GM10266 (cell line): ENCODE results near the gene LYZL4.

Experiments used
- DNase-seq: peaks from one replicate; pipeline ENCODE4 v3.0.0; 2012; ENCODE audit errors: extremely low spot score
- TF ChIP-seq, protein P1 (sequence below): IDR thresholded peaks from 2 replicates; pipeline ENCODE4 v1.5.1; 2012; ENCODE audit warnings: mild to moderate bottlenecking, low read depth; ENCODE audit not compliant: control insufficient read depth, insufficient read depth; ENCODE audit errors: missing control alignments

The LYZL4 gene

GRCh38 chr3:42387802-42388651 is 22.4 kb downstream of the LYZL4 start:
- DNase-seq = no peak
- TF ChIP-seq, protein P1, sequence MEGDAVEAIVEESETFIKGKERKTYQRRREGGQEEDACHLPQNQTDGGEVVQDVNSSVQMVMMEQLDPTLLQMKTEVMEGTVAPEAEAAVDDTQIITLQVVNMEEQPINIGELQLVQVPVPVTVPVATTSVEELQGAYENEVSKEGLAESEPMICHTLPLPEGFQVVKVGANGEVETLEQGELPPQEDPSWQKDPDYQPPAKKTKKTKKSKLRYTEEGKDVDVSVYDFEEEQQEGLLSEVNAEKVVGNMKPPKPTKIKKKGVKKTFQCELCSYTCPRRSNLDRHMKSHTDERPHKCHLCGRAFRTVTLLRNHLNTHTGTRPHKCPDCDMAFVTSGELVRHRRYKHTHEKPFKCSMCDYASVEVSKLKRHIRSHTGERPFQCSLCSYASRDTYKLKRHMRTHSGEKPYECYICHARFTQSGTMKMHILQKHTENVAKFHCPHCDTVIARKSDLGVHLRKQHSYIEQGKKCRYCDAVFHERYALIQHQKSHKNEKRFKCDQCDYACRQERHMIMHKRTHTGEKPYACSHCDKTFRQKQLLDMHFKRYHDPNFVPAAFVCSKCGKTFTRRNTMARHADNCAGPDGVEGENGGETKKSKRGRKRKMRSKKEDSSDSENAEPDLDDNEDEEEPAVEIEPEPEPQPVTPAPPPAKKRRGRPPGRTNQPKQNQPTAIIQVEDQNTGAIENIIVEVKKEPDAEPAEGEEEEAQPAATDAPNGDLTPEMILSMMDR = no peak

DNA sequence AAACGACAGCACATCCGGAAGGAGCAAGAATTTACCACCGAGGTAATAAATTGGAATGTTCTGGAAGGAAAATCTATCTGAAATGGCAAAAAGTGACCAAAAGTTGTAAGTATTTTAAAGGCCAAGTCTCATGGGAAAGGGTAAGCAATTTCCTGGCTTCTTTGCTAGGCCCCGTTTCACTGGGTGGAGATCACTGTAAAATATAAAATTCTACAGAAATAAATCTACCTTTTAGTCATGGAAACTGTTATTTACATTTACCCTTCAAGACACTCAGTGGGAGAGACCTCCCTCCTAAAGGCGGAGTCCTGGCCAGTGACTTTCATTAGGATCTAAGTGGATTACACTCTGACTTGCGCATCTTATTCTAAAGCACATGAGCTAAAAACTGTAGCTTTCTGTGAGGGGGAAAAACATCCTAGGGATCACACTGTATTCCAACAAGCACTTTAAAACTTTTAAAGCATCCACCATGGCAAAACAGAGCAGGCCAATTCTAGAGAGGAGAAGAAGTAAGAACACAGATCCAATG is 28.8 kb downstream of the LYZL4 start:
- DNase-seq = no peak
- TF ChIP-seq, protein P1 = no peak

DNA sequence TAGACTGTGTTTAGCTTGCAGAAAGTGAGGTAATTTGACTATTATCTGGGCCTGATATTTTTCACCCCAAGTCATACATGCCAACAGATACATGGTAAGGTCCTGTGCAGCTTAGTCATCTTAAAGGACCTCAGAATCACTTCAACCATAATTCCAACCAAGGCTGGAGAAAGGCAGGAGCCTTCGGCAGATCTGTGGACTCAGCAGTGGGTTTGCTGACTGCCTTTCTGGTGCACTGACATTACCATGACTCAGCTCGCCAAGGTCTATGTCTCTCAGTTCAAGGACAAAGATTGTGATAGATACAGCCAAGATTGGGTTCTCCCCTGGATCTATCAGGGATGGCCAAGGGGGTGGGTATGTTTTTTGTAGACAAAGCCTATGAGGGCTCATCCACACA is 32.7 kb downstream of the LYZL4 start:
- DNase-seq = no peak
- TF ChIP-seq, protein P1 = no peak

- TF ChIP-seq, protein P1 = no peak
- DNase-seq = no peak
Observed at GRCh38 chr3:42376344-42376798, 34.0 kb downstream of the LYZL4 start.

DNA sequence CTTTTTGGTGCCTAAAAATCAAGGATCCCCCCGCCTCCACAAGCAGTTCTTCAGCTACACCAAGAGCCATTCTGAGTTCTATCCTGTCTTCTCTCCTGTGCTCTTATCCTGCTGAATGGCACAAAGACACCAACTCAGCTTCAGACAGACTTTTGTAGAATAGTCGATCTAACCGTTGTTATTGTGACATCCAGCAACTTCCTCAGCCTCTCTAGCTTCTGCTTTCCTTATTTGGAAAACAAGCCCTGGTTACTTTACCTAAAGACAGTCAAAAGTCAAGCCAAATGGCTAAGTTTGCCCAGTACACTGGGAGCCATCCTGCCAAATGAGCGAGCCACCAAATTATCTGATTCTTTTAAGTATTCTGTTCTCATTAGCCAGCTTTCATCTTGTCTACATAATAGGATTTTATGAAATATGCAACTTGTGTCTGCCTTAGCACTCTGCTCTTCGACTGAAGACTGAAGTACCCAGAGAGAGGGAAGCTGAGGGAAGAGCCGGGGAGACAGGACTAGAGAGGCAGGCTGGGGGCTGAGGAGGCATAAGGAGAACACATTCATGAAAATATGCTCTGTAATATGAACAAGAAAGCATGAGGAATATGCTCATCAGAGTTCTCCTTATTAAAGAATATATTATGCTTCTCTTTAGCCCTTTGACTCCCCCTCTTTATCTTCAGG is 35.1 kb downstream of the LYZL4 start:
- TF ChIP-seq, protein P1 = no peak
- no peak for DNase-seq

DNA sequence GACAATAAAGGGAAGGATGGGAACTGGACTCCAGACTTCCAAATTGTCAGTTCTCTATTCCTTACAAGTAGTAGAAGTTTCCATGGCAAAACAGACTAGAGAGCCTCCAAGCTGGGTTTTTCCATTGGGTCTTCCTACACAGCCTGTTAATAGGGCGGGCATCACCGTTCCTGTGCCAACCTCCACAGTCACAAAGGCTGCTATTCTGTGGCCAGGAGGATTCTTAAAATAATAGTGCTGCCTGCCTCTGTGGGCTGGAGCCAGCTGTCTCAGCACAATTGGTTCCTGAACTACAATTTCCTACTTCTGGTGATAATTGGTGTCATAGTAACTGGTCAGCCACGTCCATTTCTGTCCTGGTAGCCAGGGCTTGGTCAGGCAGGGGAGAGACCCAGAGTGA is 38.6 kb downstream of the LYZL4 start:
- TF ChIP-seq, protein P1 = no peak
- DNase-seq = no peak

GRCh38 chr3:42369832-42370231 is 40.6 kb downstream of the LYZL4 start:
- TF ChIP-seq, protein P1 = no peak
- no peak for DNase-seq
